Stimulated activated CD4-positive, alpha-beta T cell treated with anti-CD3 and anti-CD28 coated beads, Interleukin-4, amount 100 ng/mL, for 4 hours (primary cell): ENCODE measurements around the gene HMX1.

Experiments
- DNase-seq, 2 experiments: peaks; one replicate each; pipeline ENCODE4 v3.0.0-alpha.2; 2020

Gene HMX1

DNA sequence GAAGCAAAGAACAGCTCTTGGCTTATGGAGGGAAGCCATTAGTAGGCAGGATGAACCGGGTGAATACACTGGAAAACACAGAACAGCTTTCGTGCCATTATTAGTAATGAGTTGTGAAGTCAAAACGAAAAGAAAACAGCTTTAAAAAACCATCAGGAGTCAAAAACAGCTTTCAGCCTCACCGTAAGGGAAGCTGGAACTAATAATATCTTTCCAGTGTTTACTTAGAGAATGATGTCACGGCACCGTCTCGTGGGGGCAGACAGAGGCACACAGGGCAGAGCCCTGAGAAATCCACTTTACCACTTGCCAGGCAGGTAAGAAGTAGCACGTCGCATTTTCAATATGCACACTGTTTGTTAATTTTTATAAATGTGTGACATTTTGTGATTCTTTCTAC, 37.9 kb upstream of the HMX1 start:
- DNase-seq, result no peak

DNA sequence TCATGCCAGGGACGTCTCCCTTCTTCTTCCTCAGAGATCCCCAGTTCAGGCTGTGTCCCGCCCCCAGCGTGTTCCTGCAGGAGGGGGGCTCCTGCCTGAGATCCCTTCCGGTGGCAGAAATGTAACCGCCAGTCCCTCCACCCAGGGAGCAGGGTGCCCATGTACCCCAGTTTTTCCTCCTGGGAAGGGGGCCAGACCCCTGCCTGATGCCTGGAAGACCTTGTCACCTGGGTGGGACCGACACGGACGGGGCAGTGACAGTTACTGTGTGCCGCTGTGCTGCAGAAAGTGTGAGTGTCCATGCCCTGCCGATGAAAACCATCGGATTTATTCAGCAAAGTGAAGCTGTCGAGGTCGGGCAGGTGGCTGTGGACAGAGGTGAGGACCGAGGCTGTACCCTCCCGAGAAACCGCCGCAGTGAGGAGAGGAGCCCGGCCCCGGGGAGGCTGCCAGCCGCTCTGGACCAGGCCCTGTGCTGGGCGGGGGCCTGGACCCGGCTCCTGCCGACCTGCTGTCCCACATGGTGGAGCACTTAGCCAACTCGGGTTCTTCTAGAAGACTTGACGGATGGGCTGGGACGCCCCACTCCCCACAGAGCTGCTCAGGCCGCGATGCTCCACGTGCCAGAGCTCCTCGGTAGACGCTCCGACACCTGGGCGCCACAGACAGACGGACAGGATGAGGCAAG, 36.7 kb upstream of the HMX1 start:
- DNase-seq, result no peak

DNA sequence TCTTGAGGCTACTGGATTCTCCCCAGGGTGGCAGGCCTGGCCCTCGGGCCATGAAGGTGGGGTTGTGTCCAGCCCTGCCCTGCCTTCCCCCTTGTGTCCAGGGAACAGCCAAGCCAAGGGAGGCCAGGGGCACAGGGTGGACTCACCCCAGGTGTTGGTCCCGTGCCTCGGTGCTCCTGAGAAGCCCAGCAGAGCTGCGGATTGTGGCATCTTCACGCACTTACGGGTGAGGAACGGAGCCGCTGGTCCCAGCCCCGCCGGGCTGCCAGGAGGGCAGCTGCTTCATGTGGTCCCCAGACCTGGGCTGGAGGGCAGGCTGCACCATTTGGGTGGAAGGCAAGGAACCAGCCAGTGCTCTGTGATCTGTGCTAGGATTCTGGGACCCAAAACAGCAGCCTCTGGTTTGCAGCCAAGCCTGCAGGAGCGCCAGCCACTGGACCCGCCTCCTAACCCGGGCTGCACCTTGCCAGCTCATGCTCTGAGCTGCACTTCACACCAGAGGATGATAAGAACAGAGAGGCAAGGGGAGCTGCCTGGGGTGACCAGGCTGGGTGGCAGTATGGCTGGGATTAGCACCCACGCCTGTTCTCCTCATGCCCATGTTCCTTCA, 36.1 kb upstream of the HMX1 start:
- no peak for DNase-seq

DNA sequence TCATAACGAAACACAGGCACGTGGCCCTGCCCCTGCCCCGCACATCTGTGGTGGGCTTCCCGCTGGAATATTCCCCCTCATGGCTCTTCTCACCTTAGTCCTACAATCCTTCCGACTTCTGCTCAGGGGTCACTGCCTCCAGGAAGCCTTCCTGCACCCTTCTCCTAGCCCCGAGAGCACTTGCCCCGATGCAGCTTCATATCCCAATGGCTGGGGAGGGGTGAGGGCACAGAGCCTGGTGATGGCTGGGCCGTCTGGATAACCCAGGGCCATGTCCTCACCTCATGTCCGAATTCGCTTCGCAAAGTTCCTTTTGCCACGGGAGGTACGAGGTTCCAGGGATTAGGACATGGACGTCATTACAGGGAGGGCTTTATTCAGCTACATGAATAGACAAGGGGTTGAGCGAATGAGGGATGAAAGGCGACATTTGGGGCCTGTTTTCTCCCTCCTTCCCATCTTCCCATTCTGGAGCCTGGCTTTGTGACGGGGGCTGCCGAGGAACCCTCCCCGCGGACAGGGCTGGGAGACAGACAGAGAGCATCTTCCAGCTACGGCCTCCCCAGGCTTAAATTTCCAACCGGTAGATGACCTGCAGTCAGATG, 35.5 kb upstream of the HMX1 start:
- no peak for DNase-seq

DNA sequence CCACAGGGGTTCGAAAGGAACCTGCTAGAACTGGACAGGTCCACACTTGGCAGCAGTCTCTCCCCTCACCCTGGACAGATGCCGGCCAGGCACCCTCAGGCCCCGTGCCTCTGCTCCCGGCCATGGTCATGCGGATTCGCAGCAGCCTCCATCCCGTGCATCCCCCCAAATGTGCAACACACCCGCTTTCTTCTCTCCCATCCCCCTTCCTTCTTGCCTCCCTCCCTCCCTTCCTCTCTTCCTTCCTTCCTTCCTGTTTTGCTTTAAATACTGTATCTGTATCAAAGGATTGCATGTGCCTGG, 35.0 kb upstream of the HMX1 start:
- no peak for DNase-seq

DNA sequence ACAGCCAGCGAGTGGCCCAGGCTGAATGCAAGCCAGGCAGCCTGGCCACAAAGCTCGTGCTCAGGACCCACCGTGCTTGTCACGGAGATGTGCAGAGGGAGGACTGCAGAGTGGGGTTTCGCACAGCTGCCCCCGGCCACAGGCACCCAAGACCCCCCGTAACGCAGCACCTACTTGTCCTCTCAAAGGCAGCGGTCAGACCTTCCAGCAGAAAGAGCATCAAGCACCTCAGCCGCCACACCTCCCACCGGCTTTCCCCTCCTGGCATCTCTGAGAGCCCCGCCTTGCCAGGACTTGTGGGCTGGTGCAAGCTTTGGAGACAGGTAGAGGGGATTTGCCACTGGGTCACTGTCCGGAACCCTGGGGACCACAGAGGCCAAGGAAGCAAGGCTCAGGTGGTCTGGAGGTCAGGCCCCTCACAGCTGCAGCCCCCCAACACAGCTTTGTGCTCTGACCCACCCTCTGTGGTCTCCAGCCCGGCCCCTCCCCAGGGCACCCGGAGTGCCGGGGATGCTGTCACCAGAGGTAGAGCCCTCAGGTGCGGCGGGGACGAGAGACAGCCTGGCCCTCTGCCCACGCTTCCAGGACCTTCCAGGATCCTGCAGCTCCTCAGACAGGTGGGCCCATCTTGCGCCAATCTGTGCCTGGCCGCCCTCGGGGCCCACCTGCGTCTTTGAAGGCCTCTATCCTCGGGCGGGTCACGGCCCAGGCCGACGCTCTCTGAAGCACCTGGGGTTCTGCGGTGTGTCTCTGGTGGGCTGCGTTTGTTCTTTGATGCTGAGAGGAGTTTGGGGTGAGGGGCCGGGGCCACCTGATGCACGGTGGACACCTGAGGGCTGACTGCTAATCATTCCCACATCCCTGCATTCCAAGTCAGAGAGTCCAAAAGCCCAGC, 34.4 kb upstream of the HMX1 start:
- DNase-seq, result no peak

DNA sequence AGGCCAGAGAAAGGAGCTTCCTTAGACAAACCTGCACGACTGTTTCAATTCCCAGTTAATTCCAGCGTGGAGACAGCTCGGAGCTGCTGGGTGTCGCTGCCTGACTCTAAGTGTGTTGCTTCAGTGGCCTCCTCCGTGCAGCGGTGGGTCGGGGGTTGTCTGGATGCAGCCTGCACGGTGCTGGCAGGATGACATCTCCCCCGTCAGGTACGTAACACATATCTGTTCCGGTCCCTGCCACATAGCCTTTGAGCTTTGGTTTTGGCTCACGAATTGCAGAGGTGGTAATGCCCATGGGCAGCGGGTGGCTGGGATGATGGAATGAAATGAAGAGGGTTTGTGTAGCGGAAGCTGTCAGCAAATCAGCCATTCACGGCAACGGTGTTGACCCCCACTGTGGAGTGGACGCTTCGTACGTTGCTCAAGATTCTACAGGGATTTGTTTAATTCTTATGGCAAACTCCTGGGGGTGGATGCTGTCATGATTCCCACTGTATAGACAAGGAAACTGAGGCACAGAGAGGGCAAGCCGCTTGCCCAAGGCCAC, 33.7 kb upstream of the HMX1 start:
- no peak for DNase-seq

DNA sequence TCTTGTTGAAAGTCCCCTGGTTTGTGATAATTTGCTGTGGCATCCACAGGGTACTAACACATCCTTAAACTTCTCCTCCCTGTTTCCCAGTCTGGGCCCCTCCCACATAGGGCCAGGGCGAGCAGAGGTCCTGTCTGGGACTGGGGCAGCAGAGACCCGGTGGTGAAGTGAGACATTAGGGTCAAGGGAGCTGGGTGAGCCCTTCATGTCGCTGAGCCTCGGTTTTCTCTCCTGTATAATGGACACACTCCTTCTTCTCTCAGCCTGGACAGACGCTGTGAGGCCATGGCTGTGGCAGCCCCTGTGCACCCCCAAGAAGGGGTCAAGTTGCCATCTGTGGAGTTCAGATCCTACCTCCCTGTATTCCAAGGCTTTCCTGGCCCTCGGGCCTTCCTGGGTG, 33.0 kb upstream of the HMX1 start:
- no peak for DNase-seq

DNA sequence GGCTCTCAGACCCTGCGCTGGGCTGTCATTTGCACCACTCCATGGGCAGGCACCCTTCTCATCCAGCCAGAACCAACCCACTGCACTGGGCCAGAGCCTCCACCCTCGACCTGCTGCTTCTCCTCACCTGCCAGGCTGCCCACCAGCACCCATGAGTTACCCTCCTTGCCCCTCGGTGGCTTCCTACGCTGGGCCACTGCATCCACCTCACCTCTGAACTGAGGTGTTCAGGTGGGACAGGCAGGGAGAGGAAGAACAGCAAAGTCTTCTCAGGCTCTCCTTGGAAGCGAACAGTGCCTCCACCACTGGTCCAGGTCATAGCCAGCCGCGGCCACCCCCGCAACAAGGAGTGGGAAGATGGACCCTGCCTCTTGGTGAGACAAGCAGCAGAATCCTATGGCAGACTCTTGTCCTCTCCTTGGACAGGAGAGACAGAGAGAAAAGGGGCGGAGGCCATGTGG, 32.4 kb upstream of the HMX1 start:
- no peak for DNase-seq

DNA sequence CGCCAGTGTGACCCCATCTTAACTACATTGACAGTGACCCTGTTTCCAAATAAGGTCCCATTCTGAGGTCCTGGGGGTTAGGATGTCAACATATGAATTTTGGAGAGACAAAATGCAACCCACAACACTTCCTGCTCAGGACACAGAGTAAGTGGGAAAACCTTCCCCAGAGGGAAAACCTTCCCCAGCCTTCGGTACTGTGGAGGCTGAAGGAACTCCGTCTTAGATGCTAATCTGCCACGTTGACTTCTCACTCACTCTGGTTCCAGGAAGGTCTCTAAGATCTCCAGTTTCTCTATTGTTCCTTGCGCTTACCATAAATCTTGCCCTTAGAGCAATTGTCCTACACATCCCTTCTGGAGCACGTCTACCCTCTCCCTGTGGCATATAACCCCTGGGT, 29.7 kb upstream of the HMX1 start:
- no peak for DNase-seq

DNA sequence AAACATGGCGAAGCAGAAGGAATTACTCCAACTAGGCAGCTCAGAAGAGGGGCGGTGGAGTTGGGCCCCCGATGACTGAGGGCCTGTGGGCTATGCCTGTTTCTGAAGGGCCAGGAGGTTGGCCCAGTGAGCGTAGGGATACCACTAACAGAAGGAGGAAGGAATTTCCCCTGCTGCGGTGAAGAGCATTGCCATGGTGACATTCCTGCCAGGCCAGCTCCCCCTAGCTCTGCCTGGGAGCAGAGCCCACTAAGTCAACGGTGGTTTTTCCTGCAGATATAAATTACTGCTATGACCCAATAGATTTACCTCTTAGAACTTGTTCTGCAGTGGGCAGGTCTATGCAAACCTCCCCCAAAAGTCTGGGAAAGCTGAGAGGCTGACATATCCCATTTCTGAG, 28.9 kb upstream of the HMX1 start:
- no peak for DNase-seq

DNA sequence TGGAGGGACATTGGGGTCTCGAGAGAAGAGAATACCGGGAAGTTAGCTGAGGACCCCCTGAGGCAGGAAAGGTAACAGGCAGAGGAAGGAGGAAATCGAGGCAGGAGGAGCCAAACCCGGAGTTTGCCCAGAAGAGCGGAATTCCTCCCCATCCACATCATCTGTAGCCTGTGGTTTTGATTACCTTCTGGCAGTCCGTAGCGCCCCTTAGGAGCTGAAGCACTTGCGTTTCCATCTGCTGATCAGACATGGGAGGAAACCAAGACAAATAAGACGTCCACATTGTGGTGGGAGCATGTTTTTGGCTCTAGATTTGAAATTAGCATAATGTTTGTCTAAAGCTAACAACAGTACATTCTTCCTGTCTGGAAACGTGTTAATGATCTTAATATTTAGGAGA, 26.8 kb upstream of the HMX1 start:
- DNase-seq, result no peak

DNA sequence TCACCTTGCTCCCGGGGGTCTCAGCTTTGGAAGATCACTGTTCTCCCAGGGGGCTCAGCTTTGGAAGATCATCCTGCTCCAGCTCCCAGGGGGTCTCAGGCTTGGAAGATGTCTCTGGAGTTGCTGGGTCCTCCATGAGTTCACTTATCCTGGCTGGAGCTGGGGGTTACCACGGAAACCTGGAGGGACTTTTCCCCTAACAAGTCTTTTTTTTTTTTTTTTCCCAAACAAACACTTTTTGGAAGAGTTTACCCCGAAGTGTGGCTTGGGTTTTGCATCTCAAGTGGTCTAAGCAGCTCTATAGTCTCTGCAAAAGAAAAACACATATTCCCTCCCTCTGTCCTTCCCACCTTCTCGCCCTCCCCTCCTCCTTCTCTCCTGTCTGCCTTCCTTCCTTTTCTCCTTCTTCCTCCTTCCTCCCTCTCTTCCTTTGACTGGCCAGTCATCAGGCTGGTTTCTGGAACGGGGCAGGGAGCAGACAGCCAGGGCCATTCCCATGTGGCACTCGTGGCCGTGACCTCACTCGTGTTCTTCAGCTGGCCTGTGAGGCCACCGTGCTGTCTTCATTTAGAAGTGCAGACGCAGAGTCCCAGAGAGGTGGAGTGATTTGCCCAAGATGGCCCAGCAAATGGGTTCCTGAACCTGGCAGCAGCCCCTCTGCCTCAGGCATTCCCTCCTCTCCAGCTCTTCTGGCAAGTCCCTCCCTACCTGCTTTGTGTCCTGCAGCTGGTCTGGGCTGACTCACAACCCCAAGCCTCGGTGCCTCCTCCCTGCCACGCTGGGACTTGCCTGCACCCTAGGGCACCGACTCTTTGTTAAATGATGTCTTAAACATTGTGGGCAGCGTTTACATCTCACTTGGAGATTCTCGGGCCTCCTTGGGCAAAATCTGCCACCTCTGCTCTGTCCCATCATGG, 25.9 kb upstream of the HMX1 start:
- no peak for DNase-seq

DNA sequence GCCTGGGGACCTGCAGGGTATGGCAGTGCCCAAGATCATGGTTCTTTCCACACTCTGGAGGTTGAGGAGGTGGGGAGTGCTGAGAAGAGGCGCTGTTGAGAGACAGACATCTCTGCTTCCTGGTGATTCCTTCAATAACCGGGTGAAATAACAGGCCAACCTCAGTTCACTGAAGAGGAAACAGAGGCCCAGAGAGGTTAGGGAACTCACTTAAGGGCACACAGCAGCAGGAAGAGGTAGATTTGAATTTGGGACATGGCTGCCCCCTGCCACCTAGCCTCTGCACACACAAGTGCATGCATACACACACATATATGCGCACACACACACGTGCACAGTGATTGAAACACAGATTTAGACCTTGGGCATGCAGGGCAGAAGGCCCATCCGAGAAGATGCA, 24.9 kb upstream of the HMX1 start:
- no peak for DNase-seq

DNA sequence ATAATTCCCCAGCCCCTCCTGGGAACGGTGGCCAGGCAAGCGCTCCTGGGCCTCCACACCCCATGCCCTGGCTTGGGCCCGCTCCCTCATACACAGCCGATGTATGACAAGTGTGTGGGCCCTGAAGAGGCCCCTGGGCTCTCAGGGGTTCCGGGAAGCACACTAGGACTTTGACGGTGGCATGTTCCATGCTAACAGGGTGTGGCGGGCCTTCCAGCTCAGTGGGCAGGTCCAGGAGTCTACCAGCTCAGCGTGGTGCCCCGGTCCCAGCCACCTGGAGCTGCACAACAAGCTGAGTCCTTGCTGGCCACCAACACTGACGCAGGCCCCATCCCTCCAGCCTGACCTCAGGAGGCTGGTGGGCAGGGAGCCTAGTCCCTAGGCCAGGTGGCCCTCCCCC, 24.4 kb upstream of the HMX1 start:
- DNase-seq, result no peak

DNA sequence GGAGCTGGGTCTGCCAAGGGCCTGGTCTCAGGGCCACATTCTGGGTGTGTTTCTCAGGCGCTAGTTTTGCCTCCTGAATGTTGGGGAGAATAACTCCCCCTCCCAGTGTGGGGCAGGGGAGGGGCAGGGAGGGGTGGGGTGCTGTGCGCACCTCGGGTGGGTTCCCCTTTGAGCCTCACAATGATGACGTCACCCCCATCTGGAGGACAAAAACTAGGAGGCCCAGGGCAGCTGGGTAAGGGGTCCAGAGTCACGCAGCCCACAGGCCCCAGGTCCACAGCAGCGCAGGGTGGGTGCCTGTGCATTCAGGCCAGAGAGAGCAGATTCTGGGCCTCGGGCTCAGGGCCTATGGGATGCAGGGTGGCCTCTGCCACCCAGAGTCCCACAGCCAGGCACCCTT, 23.7 kb upstream of the HMX1 start:
- DNase-seq, result no peak

DNA sequence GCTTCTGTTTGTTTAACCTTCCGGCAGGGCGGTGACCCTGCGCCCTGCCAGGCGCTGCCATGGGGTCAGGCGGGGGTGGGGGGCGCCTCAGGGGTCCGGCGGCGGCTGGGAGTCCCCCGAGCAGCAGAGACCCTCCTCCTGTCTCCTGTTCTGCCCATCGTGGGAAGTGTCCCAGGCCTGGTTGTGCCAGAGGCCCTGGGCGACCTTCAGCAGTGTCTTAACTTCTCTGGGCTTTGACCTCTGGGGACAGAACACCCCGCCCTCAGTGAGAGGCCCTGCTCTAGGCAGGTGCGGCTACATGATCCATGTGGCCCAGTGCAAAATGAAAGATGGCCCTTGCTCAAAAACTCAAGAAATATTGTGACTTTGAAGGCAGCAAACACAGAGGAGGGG, 22.8 kb upstream of the HMX1 start:
- no peak for DNase-seq

DNA sequence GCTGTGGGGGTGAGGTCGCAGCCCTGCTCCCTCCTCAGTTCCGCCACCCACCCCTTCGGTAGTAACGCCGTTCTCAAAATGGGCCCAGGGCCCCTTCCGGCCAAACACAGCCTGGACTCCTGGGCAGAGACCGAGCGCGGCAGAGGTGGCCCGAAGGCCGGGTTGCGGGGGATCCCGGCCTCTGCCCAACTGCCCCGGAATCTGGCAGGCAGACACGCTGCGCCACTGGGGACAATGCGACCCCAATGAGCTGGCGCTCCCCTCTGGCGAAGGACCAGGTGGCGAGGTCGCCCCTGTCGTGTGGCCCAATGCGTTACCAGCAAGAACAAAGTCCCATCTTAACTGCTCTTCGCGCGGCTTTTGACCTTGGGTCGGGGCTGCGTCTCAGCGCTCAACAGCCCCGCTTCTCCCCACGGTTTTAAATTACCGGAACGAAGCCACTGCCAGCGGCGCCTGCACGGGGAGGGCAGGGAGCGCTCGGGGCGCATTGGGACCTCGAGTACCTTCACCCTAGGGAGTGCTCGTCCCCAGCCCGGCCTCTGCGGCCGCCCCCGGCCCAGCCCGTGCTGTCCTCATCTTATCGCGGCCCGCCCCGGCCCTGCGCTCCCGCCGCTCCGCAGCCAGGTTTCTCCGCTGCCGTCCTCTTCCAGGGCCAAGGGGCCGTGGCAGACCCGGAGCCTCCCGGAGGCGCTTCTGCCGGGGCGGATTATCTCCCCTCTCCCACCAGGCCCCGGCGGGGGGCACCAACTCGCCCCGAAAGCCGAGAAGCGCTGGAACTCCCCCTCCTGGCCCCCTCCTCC, 22.2 kb upstream of the HMX1 start:
- no peak for DNase-seq

DNA sequence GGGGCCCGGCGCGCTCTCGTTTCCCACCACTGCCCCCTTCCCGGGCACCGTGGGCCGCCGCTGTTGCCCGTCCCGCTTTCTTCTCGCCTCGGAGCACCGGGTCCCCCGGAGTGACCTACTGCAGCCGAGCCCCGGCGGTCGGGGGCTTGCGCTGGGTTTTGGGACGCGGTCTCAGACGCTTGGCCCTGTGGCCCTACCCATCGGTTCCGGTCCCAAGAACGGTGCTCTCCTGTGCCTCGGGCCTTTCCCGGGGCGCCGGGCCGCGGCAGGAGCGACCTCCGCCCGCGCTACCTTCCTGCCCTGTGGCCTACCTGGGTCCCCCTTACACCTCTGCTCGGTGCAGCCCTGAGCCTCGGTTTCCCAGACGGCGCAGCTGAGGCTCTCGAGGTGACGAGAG, 21.6 kb upstream of the HMX1 start:
- DNase-seq, result no peak

DNA sequence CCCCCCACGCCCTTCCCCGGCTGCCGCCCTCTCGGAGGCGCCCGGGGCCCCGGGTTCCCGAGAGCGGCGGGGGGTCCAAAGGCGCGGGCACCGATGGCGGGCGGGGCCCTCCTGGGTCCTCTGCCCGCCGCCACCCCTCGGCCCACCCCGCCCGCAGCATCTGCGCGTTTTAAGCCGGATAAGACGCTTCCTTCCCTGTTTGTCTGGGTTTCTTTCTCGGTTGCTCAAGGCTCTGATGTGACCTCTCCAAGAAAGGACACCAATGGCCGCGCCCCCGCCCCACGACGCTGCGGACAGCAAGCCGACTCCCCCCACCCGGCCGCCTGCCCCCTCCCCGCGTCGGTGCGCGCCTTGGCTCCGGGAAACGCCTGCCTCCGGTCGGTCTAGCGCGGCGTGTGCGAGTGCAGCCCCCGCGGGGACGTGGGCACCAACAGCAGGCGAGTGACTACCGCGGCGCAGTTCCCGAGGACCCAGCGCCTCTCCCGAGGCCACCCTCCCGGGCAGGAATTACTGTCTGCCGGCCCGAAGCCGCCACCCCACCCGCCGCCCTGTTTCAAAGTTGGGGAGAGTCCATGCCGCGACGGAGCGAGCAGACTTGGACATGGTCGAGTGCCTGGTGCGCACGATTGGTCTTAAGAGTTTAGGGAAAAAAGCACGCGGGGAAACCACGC, 21.1 kb upstream of the HMX1 start:
- DNase-seq, result no peak
